Fibroblast of skin of back (primary cell): ENCODE results near the gene DBX2. TPM values are rescaled to one million over a fixed set of nuclear protein-coding genes. Genes with fewer than 3 reads are reported as not detected.
"Not testable (repeated sequence)": the region's sequence is repeated elsewhere in the genome, so short reads cannot be mapped to it uniquely, and the experiment has no call there.

Experiments used
- DNase-seq: peaks from one replicate; pipeline ENCODE4 v3.0.0-alpha.2; 2013
- polyA plus RNA-seq, 2 experiments: library from polyadenylated mRNA; unstranded; fragments of 120-200 nt; gene quantifications; one replicate each; pipeline ENCODE4 v1.2.1, GENCODE V29; 2013; ENCODE audit not compliant: insufficient read length in 2 of 2

DBX2 gene
- polyA plus RNA-seq (2013, experiment 1 of 2; ENCODE audit: insufficient read length), result not detected
- polyA plus RNA-seq (2013, experiment 2 of 2; ENCODE audit: insufficient read length), result not detected

- peak; percentile 1 for DNase-seq
Observed at GRCh38 chr12:45050751-45051571, at the start of gene DBX2. DBX2 (minus strand) TSS chr12:45051099; CDS start chr12:45050927, 172 bp downstream.

GRCh38 chr12:45098766-45099165, 47.9 kb upstream of the DBX2 start:
- no peak for DNase-seq

- DNase-seq, result not testable (repeated sequence)
Observed at GRCh38 chr12:45095417-45095816, 44.5 kb upstream of the DBX2 start.

DNA sequence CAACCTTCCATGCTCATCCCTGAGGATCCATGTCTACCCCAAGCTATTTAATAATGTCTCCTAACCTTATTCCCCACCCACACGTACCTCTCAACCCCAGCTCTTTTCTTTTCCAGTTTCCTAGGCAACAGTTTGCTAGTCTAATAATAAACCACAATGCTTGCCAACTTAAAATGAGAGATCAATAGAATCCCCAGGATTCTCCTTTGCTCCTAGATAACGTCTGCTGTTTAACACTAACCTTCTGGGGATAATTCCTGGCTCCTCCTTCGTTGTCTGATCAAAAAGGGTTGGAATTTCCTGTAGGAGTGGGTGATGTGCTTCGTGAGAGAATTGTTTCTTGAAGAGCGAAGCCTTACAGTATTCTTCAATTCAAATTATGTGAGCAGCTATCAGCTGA, 42.2 kb upstream of the DBX2 start:
- peak; percentile 4 for DNase-seq

- no peak for DNase-seq
Observed at GRCh38 chr12:45089411-45090075, 38.6 kb upstream of the DBX2 start.

DNA sequence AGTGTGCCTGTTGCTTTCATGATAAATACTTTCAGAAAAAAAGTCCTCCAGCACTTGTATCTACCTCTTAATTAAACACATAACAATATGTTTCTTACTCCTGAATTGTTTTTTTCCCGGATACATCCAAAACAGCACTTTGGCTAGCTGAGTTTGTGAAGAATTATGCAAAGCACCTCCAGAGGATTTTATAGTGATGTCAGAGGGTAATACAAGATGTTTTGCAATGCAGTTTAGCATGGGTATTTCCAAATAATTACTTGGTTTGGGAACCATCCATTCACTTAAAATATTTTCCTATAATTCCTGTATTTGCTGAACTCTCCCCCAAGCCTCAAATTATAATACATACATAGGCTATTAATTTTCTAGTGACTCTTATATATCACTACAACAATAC, 37.7 kb upstream of the DBX2 start:
- no peak for DNase-seq

DNA sequence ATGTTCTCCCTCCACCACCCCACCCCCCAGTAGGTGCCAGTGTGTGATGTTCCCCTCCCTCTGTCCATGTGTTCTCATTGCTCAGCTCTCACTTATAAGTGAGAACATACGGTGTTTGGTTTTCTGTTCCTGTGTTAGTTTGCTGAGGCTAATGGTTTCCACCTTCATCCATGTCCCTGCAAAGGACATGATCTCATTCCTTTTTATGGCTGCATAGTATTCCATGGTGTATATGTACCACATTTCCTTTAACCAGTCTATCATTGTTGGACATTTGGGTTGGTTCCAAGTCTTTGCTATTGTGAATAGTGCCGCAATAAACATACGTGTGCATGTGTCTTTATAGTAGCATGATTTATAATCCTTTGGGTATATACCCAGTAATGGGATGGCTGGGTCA, 33.3 kb upstream of the DBX2 start:
- not testable (repeated sequence) for DNase-seq

DNA sequence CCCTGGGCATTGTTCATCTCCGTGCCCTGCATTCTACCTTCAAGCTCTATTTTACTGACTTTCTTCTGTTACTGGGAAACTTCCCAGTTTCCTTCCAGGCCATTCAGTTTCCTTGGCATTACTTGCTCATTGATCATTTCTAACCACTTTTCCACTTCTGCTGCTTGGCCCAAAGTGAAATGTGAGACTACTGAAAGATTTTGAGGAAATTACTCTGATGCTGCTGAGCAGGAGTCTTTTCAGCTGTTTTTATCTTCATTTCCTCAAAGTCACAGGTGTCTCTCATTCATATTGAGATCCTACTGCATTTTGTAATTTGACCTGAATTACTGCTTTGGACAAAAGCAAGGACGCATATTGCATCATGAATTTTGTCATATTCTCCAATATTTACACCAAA, 26.4 kb upstream of the DBX2 start:
- DNase-seq, result no peak

GRCh38 chr12:45076417-45077026, 25.6 kb upstream of the DBX2 start:
- DNase-seq, result no peak

- DNase-seq, result no peak
Observed at GRCh38 chr12:45075587-45076282, 24.8 kb upstream of the DBX2 start.

DNA sequence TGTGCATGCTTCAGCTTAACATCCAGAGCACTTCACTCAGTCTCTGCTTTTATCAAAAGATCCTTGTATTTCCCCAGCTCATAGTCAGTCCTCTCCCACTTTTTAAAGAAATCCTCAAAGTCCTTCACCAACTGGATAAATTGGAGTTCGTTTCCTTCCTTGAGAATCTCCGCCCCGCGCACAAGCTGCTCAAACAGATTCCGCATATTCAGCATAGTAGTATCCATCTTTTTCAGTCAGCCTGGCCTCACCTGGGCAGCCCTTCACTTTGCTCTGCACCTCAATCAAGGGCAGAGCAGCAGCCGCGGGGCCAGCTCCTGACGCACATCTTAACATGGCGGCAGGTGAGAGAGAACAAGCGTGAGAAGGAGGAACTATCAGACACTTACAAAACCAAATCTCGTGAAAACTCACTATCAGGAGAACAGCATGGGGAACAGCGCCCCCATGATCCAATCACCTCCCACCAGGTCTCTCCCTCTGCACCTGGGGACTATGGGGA, 14.3 kb upstream of the DBX2 start:
- no peak for DNase-seq

DNA sequence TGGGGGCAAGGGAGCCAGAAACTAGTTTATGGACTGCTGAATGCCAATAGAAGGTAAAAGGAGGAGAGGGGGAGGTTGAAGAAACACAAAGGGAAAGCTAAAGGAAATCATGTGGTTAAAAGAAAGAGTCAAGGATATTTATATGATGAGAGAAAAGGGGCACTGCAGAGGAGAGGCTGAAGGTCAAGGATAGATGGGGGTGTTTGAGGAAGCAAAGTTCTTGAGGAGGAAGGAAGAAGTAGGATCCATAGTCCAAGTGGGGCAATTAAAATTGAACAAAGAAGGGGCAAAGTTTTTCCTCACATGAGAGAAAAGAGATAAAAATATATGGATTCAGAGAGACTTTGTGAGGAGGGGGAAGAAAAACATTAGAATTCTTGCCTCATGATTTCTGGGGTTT, 10.1 kb upstream of the DBX2 start:
- no peak for DNase-seq

DNA sequence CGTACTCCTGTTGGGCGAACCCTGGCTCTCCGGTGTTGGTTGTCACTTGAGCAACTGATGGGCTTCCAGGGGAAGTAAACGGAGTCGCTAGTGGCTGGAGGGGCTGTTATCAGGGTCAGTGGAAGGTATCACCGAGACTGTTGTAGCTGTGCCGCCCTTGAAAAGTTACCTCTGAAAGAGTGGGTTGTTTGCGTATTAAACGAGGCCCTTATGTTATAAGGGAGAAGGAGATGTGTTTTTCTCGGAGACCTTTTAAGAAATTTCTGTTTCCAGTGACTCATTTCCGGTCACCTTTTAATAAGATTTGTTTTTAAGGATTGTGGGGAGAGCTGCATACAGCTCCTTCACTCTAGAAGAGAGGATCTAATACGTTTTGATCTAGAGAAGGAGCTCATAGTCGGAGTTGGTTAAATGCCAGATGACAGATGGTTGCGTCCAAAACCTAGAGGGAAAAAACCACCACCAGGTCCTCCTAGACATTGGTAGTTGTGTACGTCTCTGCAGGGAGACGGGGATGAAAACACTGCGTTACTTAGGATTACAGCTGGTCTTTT, 750 bp upstream of the DBX2 start:
- DNase-seq, result peak; percentile 2

- no peak for DNase-seq
Observed at GRCh38 chr12:45049912-45050750, 768 bp downstream of the DBX2 start.

- DNase-seq, result no peak
Observed at GRCh38 chr12:45042599-45042998, 8.3 kb downstream of the DBX2 start.

DNA sequence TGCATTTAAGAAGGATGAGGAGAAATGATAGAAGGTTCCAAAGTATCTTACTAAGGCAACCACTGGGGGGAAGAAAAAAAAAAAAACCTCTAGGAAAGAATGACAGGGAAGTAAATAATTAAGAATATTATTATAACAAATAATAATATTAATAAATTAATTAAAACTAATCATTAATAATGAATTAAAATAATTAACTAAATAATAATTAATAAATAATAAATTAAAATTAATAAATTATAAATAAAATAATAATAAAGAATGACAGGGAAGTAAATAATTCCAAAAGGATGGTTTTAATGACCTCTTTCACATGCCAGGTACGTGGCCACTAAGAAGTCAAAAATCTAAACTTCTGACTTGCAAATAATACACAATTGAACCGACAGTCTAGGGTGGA, 9.9 kb downstream of the DBX2 start:
- no peak for DNase-seq

GRCh38 chr12:45039757-45040156, 11.1 kb downstream of the DBX2 start:
- no peak for DNase-seq

- no peak for DNase-seq
Observed at GRCh38 chr12:45034861-45035265, 16.0 kb downstream of the DBX2 start.

- no peak for DNase-seq
Observed at GRCh38 chr12:45017916-45018315, 33.0 kb downstream of the DBX2 start.

DNA sequence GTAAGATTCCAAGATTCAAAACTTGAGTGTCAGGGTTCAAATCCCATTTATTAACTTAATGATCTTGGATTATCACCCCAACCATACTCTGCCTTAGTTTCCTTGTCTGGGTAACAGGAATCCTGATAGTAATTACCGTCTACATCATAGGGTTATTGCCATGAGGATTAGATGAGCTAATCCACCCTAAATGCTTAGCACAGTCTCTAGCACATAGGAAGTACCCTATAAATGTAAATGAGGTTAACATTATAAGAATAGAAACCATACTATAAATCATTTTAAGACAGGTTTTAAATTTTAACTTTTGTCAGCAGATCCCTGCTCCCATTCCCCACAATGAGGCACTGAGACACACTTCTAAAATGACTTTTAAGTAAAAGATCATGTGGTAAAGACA, 36.5 kb downstream of the DBX2 start:
- no peak for DNase-seq

- DNase-seq, result no peak
Observed at GRCh38 chr12:45012749-45013148, 38.1 kb downstream of the DBX2 start.
